ENCODE results near the gene SYVN1.
A peak's percentile ranks its signal among the peaks of the same experiment; 100 is the strongest.
"Not testable (repeated sequence)": the region's sequence is repeated elsewhere in the genome, so short reads cannot be mapped to it uniquely, and the experiment has no call there.

Gene SYVN1

DNA sequence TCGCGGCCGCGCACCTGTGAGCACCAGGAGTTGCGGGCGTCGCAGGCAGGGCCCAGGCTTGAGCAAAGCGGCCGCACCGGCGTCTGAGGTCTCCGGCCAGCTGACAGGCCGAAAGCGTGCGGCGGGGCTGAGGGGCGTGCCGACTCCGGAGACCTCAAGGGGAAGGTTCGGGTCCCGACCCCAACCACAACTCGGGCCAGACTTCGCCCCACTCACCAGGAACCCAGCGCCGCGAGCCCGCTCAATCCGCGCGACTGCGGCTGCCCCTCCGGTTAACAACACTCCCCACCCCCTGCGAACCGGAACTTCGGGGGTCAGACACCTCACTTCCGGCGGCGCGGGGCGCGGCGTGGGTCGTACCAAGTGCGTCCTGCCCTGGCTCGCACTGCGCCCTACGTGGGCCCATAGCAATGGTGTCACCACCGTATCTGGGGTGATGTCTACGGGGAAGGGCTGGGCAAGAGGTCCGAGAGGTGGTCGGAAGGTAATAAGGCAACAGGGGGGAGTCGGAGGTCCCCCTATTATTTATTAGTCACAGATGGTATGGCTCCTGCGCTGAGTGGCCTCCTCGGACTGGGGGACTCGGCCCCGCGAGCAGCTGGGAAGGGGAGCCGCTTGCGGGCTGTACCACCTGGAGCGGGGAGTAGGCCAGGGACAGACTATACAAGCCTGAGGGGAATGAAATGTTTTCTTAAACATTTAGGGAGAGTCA is at the start of gene SYVN1:
TSS of gene SYVN1 (minus strand) at position 280 of the 712 bp plus-strand sequence. CDS start 918 bp downstream, outside the sequence.
- peak; percentile 90 to 95 (median 92) for DNase-seq

DNA sequence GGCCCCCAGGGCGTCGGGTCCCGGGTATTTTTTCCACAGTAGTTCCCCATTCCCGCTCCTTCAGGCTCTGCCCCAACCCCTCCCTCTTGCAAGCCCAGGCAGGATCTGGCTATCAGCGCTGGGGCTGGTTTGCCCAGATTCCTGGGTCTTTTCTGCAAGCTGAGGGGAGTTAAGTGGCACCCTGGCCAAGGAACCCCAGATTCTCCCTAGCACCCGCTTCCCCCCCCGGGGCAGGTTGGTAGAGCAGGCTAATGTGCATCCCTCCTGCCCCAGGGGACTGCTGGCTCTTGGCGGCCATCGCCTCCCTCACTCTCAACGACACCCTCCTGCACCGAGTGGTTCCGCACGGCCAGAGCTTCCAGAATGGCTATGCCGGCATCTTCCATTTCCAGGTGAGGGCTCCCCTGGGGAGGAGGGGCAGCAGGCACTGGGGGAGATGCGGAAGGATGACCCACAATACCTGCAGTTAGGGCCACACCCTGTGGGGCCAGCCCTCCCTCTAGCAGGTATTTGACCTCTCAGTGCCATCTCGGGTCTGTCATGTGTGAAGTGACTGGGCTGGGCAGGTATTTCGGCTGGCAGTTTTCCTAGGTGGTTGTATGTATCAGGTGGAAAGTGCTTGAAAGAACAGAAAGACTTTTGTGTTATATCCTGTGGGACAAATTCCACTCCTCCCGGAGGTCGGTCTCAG is 49.0 kb upstream of the SYVN1 start:
- DNase-seq, result no peak

DNA sequence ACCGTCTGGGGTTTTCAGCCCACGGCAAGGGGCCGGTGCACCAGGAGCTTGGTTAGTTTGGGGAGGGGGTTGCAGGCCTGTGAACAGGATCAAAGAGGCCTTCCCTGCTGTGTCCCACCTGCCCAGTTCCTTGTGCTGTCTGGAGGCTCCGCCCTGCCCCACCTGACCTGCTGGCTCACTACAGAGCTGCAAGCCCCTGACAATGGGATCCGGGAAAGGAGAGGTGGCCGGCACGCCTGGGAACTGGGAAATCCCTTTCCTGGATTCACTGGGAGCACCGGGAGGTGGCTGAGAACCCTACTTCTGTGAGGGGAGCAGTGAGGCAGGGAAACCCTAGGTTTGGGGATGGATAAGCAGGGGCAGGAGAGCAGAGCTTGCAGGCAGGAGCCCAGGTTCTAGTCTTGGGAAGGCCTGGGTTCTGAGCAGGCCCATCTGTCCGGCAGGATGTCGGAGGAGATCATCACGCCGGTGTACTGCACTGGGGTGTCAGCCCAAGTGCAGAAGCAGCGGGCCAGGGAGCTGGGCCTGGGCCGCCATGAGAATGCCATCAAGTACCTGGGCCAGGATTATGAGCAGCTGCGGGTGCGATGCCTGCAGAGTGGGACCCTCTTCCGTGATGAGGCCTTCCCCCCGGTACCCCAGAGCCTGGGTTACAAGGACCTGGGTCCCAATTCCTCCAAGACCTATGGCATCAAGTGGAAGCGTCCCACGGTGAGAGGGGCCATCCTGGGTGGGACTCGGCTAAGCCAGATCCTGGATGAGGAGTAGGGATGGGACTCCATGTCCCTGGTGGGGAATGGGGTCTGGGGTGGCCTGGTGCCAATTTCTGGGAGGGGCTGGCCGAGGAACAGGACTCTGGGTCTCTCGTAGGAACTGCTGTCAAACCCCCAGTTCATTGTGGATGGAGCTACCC is 48.2 kb upstream of the SYVN1 start:
- DNase-seq, result peak in 2 of 3 donors; percentile 7 to 20

GRCh38 chr11:65181569-65182257 is 47.4 kb upstream of the SYVN1 start, which contains the start of gene CAPN1:
Gene CAPN1, plus strand, starts transcription at chr11:65181928. Its CDS starts 774 bp downstream, at chr11:65182702.
- DNase-seq, result peak; percentile 65 to 79 (median 67)

- peak; percentile 63 to 86 (median 69) for DNase-seq
These were observed 46.7 kb upstream of the SYVN1 start for GRCh38 chr11:65180877-65181568.

- not testable (repeated sequence) for DNase-seq
These were observed 40.3 kb upstream of the SYVN1 start for GRCh38 chr11:65174571-65175010.

DNA sequence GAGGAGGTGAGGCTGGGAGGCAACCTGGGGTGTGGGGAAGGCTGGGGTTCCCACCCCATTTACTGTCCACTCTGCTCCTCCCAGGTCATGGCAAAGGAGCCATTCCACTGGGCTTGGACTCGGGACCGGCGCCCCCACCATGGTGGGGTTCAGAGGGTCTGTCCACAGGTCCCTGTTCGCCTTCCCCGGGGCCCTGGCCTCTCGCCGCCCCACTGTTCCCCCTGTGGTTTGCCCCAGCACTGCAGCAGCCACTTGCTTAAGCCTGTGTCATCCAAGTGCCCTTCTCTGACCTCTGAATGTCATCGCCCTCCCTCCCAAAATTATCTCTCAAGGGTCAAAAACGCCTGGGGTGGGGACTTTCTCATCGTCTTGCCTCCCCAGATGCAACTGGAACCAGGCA is 38.3 kb upstream of the SYVN1 start:
- no peak for DNase-seq

GRCh38 chr11:65170058-65170534 is 35.8 kb upstream of the SYVN1 start, which contains the start of gene SPDYC:
Gene SPDYC, plus strand, starts transcription at chr11:65170233. Its CDS starts 1,125 bp downstream, at chr11:65171358.
- no peak for DNase-seq

GRCh38 chr11:65169164-65169641 is 34.9 kb upstream of the SYVN1 start:
- peak in 1 of 3 donors; percentile 18 for DNase-seq

- DNase-seq, result no peak
These were observed 33.3 kb upstream of the SYVN1 start for GRCh38 chr11:65167656-65168055.

- no peak for DNase-seq
These were observed 32.6 kb upstream of the SYVN1 start for GRCh38 chr11:65166893-65167292.

- no peak for DNase-seq
These were observed 31.3 kb upstream of the SYVN1 start for GRCh38 chr11:65165410-65166317.

GRCh38 chr11:65163684-65164083 is 29.4 kb upstream of the SYVN1 start:
- DNase-seq, result no peak

GRCh38 chr11:65160643-65161042 is 26.3 kb upstream of the SYVN1 start:
- no peak for DNase-seq

- no peak for DNase-seq
These were observed 24.7 kb upstream of the SYVN1 start for GRCh38 chr11:65159012-65159411.

DNA sequence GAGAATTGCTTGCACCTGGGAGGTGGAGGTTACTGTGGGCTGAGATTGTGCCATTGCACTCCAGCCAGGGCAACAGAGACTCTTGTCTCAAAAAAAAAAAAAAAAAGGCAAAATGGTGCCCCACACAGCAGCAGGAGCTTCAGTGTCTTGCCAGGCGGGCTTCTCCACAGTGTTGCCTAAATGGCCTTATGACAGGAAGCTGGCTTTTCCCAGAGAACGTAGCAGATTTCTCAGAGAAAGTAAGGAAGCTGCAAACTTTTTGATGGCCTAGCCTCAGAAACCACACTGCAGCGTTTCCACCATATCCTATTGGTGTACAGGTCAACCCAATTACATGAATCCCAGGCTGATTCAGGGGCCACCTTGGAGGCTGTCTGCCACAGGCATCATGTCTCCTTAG is 23.0 kb upstream of the SYVN1 start:
- DNase-seq, result peak in 2 of 3 donors; percentile 21

DNA sequence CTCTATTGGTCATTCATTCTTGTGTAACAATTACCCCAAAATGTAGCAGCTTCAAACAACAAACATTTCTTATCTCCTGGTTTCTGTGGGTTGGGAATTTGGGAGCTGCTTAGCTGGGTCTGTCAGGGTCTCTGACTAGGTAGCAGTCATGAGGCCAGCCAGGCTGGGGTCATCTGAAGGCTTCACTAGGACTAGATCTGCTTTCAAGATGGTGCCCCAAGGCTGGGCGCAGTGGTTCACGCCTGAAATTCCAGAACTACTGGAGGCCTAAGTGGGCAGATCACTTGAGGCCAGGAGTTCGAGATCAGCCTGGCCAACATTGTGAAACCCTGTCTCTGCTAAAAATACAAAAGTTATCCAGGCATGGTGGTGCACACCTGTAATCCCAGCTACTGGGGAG is 22.6 kb upstream of the SYVN1 start:
- no peak for DNase-seq

- DNase-seq, result no peak
These were observed 21.9 kb upstream of the SYVN1 start for GRCh38 chr11:65156256-65156655.

DNA sequence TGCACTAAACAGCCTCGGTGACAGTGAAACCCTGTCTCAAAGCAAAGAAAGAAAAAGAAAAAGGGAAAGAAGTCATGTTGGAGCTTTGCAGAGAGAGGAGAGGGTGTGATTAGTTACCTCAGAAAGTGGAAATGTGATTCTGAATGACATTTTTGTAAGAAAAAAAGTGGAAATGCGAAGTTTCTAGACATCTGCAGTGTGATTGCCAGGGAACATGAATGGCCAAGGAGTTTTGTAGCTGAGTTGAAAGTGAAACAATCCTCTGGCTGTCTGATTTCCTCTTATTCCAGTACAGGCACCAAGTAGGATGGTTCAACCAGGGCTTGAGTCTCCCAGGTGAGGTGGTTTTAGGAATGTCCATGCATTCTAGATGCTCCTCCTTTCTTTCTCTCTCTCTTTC is 17.8 kb upstream of the SYVN1 start:
- DNase-seq, result peak; percentile 36 to 57 (median 42)

GRCh38 chr11:65151331-65151899 is 17.1 kb upstream of the SYVN1 start:
- peak; percentile 20 to 40 (median 30) for DNase-seq

Data from suppressor macrophage treated with lipopolysaccharide for 1 hour (primary cell).